NCI-H1417 treated with DMSO at 0.1 percent for 48 hours (cell line): Measurements from ENCODE around the gene CD79A.

Source experiments
- DNase-seq: peaks from one replicate; lab custom pipeline; 2025; lab: John Stamatoyannopoulos, UW

CD79A gene

GRCh38 chr19:41876847-41877832, at the start of gene CD79A:
Gene CD79A, plus strand, starts transcription at chr19:41877279. Its CDS starts 26 bp downstream, at chr19:41877305.
- DNase-seq = no peak

GRCh38 chr19:41837981-41838708, 38.9 kb upstream of the CD79A start:
- no peak for DNase-seq

GRCh38 chr19:41839211-41839610, 37.9 kb upstream of the CD79A start:
- DNase-seq = no peak

- no peak for DNase-seq
These were observed 33.7 kb upstream of the CD79A start for GRCh38 chr19:41843371-41843770.

- no peak for DNase-seq
These were observed 32.5 kb upstream of the CD79A start, which contains the start of gene LYPD4 for GRCh38 chr19:41844601-41845000. Gene LYPD4, minus strand, starts transcription at chr19:41844683. Its CDS starts 5,398 bp downstream, at chr19:41839285.

DNA sequence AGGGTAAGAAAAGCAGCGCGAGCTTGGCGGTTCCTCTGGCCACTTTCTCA, 32.3 kb upstream of the CD79A start, which contains the start of gene DMRTC2:
TSS of gene DMRTC2 (plus strand) at position 42 of the 50 bp plus-strand sequence. CDS start 2,387 bp downstream, outside the sequence.
- no peak for DNase-seq

DNA sequence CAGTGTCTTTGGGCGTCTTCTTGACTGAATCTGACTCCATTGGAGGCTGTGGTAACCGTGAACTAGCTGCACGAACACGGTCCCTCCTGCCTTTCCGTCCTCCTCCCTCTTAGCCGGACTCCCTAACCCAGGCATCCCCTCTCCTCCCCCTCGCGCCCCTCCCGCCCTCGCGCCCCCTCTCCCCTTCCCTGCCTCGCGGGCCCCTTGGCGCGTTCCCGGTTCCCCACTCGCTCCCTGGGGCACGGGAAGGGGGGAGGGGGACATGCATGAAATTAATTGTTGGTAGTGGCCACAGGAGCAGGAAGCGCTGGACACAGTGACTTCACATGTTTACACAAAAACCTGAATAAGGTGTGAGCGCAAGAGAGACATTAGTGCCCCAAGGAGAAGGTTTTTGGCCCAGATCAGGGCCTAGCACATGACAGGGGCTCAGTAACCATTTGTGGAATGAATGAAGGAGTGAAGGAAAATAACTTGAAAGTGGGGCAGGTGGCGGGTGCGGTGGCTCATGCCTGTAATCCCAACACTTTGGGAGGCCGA, 32.0 kb upstream of the CD79A start:
- no peak for DNase-seq

DNA sequence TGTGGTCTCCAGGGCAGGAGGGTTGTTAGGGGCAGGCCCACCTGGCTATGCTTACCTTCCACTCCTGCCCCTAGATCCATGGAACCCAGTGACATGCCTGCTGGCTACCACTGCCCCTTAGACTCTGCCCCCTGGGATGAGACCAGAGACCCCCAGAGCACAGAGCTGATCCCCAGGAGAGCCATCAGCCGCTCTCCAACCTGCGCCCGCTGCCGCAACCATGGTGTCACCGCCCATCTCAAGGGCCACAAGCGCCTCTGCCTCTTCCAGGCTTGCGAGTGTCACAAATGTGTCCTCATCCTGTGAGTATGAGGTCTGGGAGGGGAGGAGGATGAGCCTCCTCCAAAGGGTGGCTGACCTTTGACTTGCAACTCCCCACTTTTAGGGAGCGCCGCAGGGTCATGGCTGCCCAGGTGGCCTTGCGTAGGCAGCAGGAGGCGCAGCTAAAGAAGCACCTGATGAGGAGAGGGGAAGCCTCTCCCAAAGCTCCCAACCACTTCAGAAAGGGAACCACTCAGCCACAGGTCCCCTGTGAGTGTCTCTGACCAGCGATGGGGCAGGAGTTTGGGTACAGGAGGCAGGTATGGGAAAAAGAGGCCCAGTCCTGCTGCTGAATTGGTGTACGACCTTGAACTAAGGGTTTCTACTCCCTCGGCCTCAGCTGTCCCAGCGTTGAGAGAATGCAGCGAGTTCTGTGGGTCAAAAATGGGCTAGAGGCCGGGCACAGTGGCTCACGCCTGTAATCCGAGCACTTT, 29.6 kb upstream of the CD79A start:
- DNase-seq = no peak

DNA sequence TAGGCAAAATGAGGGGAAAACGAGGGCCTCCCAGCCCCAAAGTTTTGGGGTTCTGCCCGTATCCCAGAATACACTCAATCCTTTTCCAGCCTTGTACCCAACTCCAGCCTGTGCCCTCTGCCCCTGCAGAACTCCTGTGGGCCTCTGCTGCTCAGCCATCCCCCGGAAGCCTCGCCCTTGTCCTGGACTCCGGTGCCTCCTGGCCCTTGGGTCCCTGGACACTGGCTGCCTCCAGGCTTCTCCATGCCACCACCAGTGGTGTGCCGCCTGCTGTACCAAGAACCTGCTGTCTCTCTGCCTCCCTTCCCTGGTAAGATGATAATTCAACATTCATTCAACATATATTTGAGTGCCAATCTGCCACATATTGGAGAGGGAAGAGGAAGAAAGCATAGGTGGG, 28.4 kb upstream of the CD79A start:
- no peak for DNase-seq

DNA sequence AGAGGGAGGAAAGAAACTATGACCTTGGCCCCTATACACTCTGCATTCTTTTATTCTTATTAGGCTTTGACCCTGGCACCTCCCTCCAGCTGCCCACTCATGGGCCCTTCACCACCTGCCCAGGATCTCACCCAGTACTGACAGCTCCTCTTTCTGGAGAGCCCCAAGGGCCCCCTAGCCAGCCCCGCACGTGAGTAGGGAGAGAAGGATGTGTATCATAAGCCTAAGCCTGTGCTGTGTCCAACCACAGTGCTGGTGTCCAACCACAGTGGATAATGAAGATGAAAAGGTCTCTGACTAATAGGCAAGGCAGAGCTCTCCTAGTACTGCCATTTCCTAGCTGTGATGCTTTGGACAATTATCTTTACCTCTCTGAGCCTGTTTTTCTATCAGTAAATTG, 28.0 kb upstream of the CD79A start:
- DNase-seq = no peak

GRCh38 chr19:41850381-41850780, 26.7 kb upstream of the CD79A start:
- no peak for DNase-seq

DNA sequence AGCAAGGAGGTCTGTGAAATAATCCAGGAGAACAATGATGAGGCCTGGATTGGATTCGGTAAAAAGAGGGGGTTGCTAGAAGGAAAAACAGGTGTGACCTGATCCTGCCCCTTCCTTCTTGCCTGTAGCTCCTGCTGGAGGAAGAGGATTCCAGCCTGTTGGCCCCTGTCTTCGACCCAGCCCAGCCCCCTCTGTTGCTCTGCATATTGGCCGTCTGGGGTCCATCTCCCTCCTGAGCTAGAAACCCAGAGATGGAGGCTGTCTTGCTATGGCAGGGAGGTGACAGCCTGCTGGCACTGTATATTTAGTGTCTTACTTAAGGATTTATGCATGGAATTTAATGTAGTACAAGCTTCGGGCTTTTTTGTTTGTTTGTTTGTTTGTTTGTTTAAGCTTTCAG, 25.6 kb upstream of the CD79A start:
- DNase-seq = no peak

DNA sequence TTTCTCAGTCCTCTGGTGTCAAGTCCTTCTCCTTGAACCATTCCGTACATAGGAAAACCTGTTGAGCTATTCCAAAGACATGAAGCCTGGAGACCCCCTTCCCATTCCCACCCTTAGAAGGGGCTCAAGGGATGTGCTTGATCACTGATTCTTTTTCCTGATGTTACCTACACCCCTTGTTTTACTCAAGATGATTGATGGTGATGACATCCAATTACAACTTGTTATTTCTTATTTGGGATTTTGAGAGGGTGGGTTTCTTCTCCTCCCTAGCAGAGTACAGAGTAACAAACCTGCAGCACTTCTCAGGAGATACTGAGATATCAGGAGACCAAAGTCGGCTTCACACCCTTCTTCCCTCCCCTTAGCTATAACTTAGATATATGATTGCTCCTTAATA, 23.7 kb upstream of the CD79A start:
- no peak for DNase-seq

GRCh38 chr19:41853768-41854167, 23.3 kb upstream of the CD79A start:
- DNase-seq = no peak

DNA sequence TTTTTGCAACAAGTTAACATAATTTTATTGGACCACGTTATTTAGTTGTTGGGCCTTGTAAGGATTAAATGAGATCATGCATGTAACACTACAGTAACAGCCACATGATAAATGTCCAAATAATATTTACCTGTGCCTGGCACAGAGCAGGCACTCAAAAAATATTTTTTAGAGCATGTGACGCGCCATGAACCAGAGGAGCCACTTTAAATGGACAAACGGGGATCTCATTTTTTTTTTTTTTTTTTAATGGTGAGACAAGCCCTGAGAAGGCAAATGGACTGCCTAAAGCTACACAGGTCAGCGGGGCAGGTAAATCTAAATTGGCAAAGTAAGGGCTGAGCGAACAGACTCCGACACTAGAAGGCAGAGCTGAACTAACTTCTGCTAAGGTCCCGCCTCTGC, 17.9 kb upstream of the CD79A start:
- DNase-seq = no peak

DNA sequence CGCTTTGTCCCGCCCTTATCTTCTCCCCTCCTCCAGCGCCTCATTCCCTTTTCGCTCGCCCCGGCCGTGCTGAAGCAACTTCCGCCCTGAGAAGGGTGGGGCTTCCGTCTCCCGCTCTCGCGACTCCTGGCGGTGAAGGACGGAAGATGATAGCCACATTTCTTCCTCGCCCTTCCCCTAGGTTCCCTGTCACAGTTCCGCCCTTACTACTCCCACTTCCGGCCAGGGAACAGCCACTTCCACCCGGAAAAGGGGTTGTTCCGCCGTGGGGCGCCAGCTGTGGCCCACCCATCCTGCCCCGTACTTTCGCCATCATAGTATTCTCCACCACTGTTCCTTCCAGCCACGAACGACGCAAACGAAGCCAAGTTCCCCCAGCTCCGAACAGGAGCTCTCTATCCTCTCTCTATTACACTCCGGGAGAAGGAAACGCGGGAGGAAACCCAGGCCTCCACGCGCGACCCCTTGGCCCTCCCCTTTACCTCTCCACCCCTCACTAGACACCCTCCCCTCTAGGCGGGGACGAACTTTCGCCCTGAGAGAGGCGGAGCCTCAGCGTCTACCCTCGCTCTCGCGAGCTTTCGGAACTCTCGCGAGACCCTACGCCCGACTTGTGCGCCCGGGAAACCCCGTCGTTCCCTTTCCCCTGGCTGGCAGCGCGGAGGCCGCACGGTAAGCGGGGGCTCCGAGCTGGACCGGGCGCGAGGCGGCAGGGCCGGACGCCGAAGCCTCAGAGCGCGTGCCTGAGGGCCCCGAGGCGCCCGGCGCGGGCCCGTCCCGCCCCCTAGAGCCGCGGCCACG, 17.3 kb upstream of the CD79A start, which contains the start of gene RPS19:
TSS of gene RPS19 (plus strand) at position 638 of the 801 bp plus-strand sequence. CDS start 520 bp downstream, outside the sequence.
- peak; percentile 93 for DNase-seq

DNA sequence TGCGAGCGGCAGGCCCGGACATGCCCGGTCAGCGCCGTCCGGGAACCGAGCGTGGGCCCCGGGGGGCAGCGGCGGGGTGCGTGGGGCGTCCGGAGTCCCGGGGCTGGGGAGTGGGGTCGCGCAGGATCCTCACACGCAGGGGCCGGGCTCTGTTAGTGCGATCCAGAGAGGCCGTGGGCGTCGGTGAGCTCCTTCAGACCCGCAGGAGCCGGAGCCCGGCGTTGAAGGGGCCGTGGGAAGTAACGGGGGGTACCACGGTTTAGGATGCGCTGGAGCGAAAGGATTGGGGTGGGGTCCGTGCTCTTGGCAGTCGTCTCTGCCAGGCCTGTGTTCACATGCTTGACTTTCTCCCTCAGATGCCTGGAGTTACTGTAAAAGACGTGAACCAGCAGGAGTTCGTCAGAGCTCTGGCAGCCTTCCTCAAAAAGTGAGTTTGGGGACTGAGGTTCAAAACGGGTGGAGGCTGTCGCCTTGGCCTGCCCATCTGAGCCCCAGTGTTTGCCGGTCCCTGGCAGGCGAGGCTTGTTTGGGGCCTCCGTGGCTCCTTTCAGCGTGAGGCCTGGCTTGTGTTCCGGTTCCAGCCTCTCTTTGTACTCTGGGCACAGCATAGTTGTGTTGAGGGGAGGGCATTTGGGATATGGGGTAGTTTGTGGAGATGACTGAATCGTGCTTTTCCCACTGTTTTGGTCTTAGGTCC, 16.5 kb upstream of the CD79A start:
- DNase-seq = no peak

- no peak for DNase-seq
These were observed 15.8 kb upstream of the CD79A start for GRCh38 chr19:41861116-41861768.

DNA sequence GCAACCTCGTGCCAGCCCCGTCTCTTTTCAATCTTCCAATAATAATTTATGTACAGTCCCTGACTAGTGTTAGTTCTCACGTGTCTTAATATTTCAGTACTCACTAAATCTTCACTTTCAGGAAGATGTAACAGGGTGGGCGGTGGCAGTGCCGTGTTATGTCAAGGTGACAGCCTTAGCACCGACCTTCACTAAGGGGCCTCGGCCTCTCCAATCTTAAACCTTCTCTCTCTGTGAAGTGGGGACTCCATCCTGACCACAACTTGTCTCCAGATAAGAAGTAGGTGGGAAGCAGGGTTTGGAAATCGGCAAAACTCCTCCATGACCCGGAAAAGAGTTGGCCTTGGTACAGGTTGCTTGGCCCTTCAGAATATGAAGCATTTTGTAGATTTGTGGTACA, 15.2 kb upstream of the CD79A start:
- no peak for DNase-seq

GRCh38 chr19:41862445-41862986, 14.6 kb upstream of the CD79A start:
- DNase-seq = no peak
